Measurements from ENCODE around the gene SORCS2.

Gene SORCS2

GRCh38 chr4:7788193-7788592 is 595.9 kb downstream of the SORCS2 start:
- TF ChIP-seq, protein P1, sequence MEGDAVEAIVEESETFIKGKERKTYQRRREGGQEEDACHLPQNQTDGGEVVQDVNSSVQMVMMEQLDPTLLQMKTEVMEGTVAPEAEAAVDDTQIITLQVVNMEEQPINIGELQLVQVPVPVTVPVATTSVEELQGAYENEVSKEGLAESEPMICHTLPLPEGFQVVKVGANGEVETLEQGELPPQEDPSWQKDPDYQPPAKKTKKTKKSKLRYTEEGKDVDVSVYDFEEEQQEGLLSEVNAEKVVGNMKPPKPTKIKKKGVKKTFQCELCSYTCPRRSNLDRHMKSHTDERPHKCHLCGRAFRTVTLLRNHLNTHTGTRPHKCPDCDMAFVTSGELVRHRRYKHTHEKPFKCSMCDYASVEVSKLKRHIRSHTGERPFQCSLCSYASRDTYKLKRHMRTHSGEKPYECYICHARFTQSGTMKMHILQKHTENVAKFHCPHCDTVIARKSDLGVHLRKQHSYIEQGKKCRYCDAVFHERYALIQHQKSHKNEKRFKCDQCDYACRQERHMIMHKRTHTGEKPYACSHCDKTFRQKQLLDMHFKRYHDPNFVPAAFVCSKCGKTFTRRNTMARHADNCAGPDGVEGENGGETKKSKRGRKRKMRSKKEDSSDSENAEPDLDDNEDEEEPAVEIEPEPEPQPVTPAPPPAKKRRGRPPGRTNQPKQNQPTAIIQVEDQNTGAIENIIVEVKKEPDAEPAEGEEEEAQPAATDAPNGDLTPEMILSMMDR (IDR thresholded peaks at IDR 0.05; ENCODE audit: low read depth, low read length), result no peak
- no peak overlapping the region for H3K4me3 ChIP-seq (ENCODE audit: low read depth, low read length)

DNA sequence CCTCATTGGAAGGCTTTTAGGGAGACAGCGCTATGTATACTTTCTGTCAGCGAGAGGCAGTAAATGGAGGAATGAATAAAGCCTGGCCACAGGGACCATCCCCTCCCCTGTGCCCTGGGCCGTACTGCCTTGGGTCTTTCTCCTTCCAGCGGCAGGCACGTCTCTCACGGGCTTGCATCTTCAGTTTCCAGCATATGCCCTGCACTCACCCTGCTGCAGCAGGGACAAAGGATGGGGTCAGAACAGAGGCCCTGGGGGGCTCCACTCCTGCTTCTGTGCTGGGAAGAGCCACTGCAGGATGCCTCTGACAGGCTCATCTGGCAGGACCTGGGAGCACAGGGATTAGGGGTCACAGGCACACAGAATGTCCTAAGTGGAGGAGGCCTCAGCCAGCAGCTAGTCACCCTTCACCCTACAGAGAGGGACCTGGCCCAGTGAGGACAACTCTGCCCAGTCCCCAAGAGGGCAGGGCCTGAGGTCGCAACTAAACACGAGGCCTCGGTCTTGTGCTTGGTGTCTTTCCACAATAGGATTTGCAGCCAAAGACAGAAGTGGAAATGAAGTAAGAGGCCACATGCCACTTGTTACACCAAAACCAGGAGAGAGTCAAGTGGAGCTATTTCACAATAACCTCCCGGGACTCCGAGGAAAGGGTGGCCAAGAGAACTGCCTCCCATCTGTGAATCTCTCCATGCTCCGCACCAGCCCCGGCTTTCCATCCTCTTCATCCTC is 596.5 kb downstream of the SORCS2 start:
- TF ChIP-seq, protein P1 (IDR thresholded peaks at IDR 0.05; ENCODE audit: low read depth, low read length), result no peak
- no peak overlapping the region for H3K4me3 ChIP-seq (ENCODE audit: low read depth, low read length)

DNA sequence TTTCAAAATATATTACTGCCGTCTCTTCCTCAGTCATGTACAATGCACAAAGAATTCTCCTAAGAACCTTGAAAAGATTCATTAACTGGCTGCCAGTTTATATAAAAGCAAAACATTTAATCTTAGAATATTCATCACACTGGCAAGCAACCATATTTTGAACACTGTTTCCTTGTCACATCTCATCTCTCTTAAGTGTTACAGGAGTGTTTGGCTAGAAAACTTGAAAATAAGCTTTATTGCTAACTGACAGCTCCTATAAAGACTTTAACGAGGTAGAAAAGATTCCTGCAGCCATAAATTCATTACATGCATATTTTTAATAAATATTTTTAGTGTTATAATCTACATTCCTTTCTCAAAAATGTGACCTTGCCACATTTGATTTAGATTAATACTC is 597.7 kb downstream of the SORCS2 start:
- H3K4me3 ChIP-seq (ENCODE audit: low read depth, low read length), result no peak overlapping the region
- TF ChIP-seq, protein P1 (IDR thresholded peaks at IDR 0.05; ENCODE audit: low read depth, low read length), result no peak

- TF ChIP-seq, protein P1 (IDR thresholded peaks at IDR 0.05; ENCODE audit: low read depth, low read length), result no peak
- no peak overlapping the region for H3K4me3 ChIP-seq (ENCODE audit: low read depth, low read length)
Measured at GRCh38 chr4:7790999-7791398, 598.7 kb downstream of the SORCS2 start.

All from WI38 (cell line).